A549 (cell line): Measurements from ENCODE around the gene RMRP. TPM values are rescaled to one million over a fixed set of nuclear protein-coding genes. Genes with fewer than 3 reads are reported as not detected.

Source experiments
- ATAC-seq, 2 experiments: fragments of 200-7000 bp in 1 of 2; fragments of >200 bp in 1 of 2; cut with Nextera tagmentation in 1 of 2; cut with Tn5 transposase in 1 of 2; 3 replicates each; pipeline versions ENCODE4 v1.8.0 to v1.9.1; 2018 to 2020; ENCODE audit warnings: mild to moderate bottlenecking in 1 of 2, moderate library complexity in 1 of 2
- CTCF ChIA-PET: fragments of 300-600 bp; sonication (Branson Sonifier 250); formaldehyde crosslinking; extraction: SDS; loops from one replicate; lab custom pipeline; 2021; ENCODE audit warnings: antibody characterized with exemption, inconsistent platforms; lab: Yijun Ruan, JAX
- POLR2A ChIA-PET: fragments of 350-600 bp; formaldehyde crosslinking; extraction: SDS; loops from one replicate; lab custom pipeline; 2021; ENCODE audit warnings: antibody characterized with exemption, inconsistent platforms; lab: Yijun Ruan, JAX
- DNase-seq, 2 experiments: peaks; one replicate each; pipeline versions ENCODE4 v3.0.0 to v3.0.0-alpha.2; 2011 to 2016; ENCODE audit warnings: low read depth in 1 of 2, low spot score in 1 of 2
- FAIRE-seq: peaks from 2 replicates; lab custom pipeline; 2011; peaks lifted over from hg19 to GRCh38; lab: Jason Lieb, UNC
- H3K27ac ChIP-seq, 2 experiments: fragments of >200 bp; sonication (Bioruptor Twin); formaldehyde crosslinking; 3 replicates each; pipeline ENCODE4 v1.5.1; 2016 to 2017
- H3K4me1 ChIP-seq: fragments of >200 bp; sonication (Bioruptor Twin); formaldehyde crosslinking; 3 replicates; pipeline ENCODE4 v1.6.1; 2016
- H3K4me2 ChIP-seq: fragments of >200 bp; sonication (Bioruptor Twin); formaldehyde crosslinking; 3 replicates; pipeline ENCODE4 v1.6.1; 2016
- H3K4me3 ChIP-seq: fragments of >200 bp; sonication (Bioruptor Twin); formaldehyde crosslinking; 3 replicates; pipeline ENCODE4 v1.5.1; 2016
- H3K9me3 ChIP-seq: fragments of >200 bp; sonication (Bioruptor Twin); formaldehyde crosslinking; 3 replicates; pipeline ENCODE4 v1.6.1; 2016
- EHMT2 ChIP-seq: fragments of 200-600 bp; sonication (generic); IDR thresholded peaks from 2 replicates; pipeline ENCODE4 v1.6.1; 2016; ENCODE audit warnings: antibody characterized with exemption, low read depth, mild to moderate bottlenecking, moderate library complexity
- ELK1 ChIP-seq: fragments of 150-350 bp; IDR thresholded peaks from 2 replicates; pipeline ENCODE4 v1.6.1; 2014; ENCODE audit warnings: low read depth, mild to moderate bottlenecking, low read length
- EP300 ChIP-seq, 2 experiments: fragments of >200 bp; sonication (Bioruptor Twin); formaldehyde crosslinking; IDR thresholded peaks; 2 replicates in 1 of 2; 3 replicates in 1 of 2; pipeline ENCODE4 v1.6.1; 2016 to 2017
- FOSB ChIP-seq: fragments of 250-450 bp; sonication (Bioruptor Pico); IDR thresholded peaks from 2 replicates; pipeline ENCODE4 v1.5.0; 2020; ENCODE audit warnings: mild to moderate bottlenecking, moderate library complexity
- GATA3 ChIP-seq: IDR thresholded peaks from 2 replicates; pipeline ENCODE4 v1.6.1; 2012; ENCODE audit warnings: borderline replicate concordance
- HOXB5 ChIP-seq: fragments of 250-450 bp; sonication (Bioruptor Pico); IDR thresholded peaks from 2 replicates; pipeline ENCODE4 v1.5.0; 2020; ENCODE audit warnings: mild to moderate bottlenecking, moderate library complexity
- JUNB ChIP-seq: fragments of >200 bp; sonication (Bioruptor Twin); formaldehyde crosslinking; IDR thresholded peaks from 2 replicates; pipeline ENCODE4 v1.6.1; 2016
- KDM1A ChIP-seq: fragments of 200-600 bp; sonication (generic); IDR thresholded peaks from 2 replicates; pipeline ENCODE4 v1.6.1; 2016; ENCODE audit warnings: low read depth, mild to moderate bottlenecking
- KDM5A ChIP-seq: fragments of 200-600 bp; sonication (generic); IDR thresholded peaks from 2 replicates; pipeline ENCODE4 v1.6.1; 2016; ENCODE audit warnings: antibody characterized with exemption, mild to moderate bottlenecking
- MAZ ChIP-seq: fragments of 150-350 bp; IDR thresholded peaks from 2 replicates; pipeline ENCODE4 v1.6.1; 2014; ENCODE audit warnings: antibody characterized with exemption, low read depth, low read length, borderline replicate concordance
- MYC ChIP-seq: IDR thresholded peaks from 2 replicates; pipeline ENCODE4 v1.6.1; 2012; ENCODE audit warnings: mild to moderate bottlenecking, inconsistent platforms, low read length, improper control_type of control experiment, borderline replicate concordance
- NPAS2 ChIP-seq: fragments of 250-450 bp; sonication (Bioruptor Pico); IDR thresholded peaks from 2 replicates; pipeline ENCODE4 v1.8.0; 2022; ENCODE audit warnings: mild to moderate bottlenecking, moderate library complexity, borderline replicate concordance
- PHF8 ChIP-seq: fragments of 200-600 bp; sonication (generic); IDR thresholded peaks from 2 replicates; pipeline ENCODE4 v1.6.1; 2016; ENCODE audit warnings: low read depth, mild to moderate bottlenecking, antibody characterized with exemption, moderate library complexity, borderline replicate concordance
- POLR2AphosphoS2 ChIP-seq: conservative IDR thresholded peaks from 2 replicates; pipeline ENCODE4 v1.6.1; 2012; ENCODE audit warnings: low read length, improper control_type of control experiment, inconsistent platforms
- REST ChIP-seq: fragments of 200-600 bp; sonication (generic); IDR thresholded peaks from 2 replicates; pipeline ENCODE4 v1.6.1; 2016; ENCODE audit warnings: antibody characterized with exemption, mild to moderate bottlenecking, moderate library complexity
- WGBS: methylation state at CpG from one replicate; pipeline ENCODE4 v1.1.6; 2017; ENCODE audit errors: missing lambda C conversion rate; 5-methylcytosine and 5-hydroxymethylcytosine counted together
- polyA plus RNA-seq, 4 experiments: library from polyadenylated mRNA; depleted of rRNA in 3 of 4; stranded (reverse); fragments of >200 nt; fragmentation: RNase III in 1 of 4; extraction: RNeasy Plus Mini Kit Qiagen cat#74134 plus additional on column Dnase treatment in 1 of 4; gene quantifications; 2 replicates in 3 of 4; 3 replicates in 1 of 4; pipeline ENCODE4 v1.2.3, GENCODE V29; 2011 to 2017
- TF ChIP-seq, protein P1 (sequence below): fragments of 250-450 bp; sonication (Bioruptor Pico); IDR thresholded peaks from 2 replicates; pipeline ENCODE4 v1.5.0; 2020; ENCODE audit warnings: low read depth, mild to moderate bottlenecking, moderate library complexity
- TF ChIP-seq, protein P2 (sequence below): fragments of 450-650 bp; IDR thresholded peaks from 2 replicates; pipeline ENCODE4 v1.6.1; 2014; ENCODE audit warnings: antibody characterized with exemption
- TF ChIP-seq, protein P3 (sequence below): IDR thresholded peaks from 2 replicates; pipeline ENCODE4 v1.6.1; 2012; ENCODE audit warnings: low read depth, borderline replicate concordance
- TF ChIP-seq, protein P4 (sequence below): fragments of >200 bp; sonication (Bioruptor Twin); formaldehyde crosslinking; IDR thresholded peaks from 3 replicates; pipeline ENCODE4 v1.6.1; 2016
- TF ChIP-seq, protein P5 (sequence below): fragments of >200 bp; sonication (Bioruptor Twin); formaldehyde crosslinking; IDR thresholded peaks from 2 replicates; pipeline ENCODE4 v1.6.1; 2016
- TF ChIP-seq, protein P6 (sequence below): IDR thresholded peaks from 2 replicates; pipeline ENCODE4 v1.6.1; 2012

RMRP gene
- polyA plus RNA-seq, 2 of the 4 experiments (the other 2 are of a cell fraction): 80.2 TPM; not detected in 1

DNA sequence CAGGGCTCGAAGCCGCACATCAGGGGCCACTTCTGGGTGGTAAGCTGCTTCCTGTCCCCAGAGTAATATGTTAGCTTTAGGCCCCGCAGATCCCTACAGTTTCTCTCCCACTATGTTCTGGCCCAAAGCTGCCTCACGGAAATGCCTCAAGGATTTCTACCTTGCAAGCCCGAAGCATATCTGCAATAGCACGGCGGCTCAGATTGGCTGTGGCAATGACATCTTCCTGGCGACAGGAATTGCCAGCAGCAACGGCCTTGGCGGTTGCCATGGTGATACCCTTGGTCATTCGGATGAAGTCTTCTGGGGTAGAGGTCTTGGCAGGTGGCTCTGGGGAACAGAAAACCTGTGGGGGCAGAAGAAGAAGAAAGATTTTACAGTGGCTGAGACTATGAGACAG lies 42.2 kb upstream of the RMRP start:
- no peak overlapping the region for H3K27ac ChIP-seq
- 94% methylated on average over 11 of the region's 11 CpGs for WGBS
- H3K4me3 ChIP-seq: no peak overlapping the region
- TF ChIP-seq GATA3 (no peak), EHMT2 (no peak), JUNB (no peak), FOSB (CRISPR knock-in tag) (no peak), POLR2AphosphoS2 (no peak), MAZ (no peak), REST (no peak), MYC (no peak), ELK1 (no peak)
- TF ChIP-seq, protein P1, sequence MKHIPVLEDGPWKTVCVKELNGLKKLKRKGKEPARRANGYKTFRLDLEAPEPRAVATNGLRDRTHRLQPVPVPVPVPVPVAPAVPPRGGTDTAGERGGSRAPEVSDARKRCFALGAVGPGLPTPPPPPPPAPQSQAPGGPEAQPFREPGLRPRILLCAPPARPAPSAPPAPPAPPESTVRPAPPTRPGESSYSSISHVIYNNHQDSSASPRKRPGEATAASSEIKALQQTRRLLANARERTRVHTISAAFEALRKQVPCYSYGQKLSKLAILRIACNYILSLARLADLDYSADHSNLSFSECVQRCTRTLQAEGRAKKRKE (CRISPR knock-in tag): no peak
- TF ChIP-seq, protein P2, sequence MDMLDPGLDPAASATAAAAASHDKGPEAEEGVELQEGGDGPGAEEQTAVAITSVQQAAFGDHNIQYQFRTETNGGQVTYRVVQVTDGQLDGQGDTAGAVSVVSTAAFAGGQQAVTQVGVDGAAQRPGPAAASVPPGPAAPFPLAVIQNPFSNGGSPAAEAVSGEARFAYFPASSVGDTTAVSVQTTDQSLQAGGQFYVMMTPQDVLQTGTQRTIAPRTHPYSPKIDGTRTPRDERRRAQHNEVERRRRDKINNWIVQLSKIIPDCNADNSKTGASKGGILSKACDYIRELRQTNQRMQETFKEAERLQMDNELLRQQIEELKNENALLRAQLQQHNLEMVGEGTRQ: no peak
- TF ChIP-seq, protein P3, sequence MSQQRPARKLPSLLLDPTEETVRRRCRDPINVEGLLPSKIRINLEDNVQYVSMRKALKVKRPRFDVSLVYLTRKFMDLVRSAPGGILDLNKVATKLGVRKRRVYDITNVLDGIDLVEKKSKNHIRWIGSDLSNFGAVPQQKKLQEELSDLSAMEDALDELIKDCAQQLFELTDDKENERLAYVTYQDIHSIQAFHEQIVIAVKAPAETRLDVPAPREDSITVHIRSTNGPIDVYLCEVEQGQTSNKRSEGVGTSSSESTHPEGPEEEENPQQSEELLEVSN: no peak
- no peak for ATAC-seq
- POLR2A ChIA-PET: no interaction called here
- H3K4me2 ChIP-seq: no peak overlapping the region
- no peak for FAIRE-seq
- DNase-seq: no peak
- no peaks in the 10 kb centered on the region for H3K9me3 ChIP-seq
- CTCF ChIA-PET: interaction anchor here (1.1 to 32.5 kb wide), 5 partner anchors 18 to 53 kb away, joined by 3 to 758 read pairs (median 7); partner anchors contain the start of genes CCDC107, CREB3, RMRP and TLN1
- H3K4me1 ChIP-seq: peaks cover 14% of the 10 kb centered on the region

GRCh38 chr9:35698231-35698630 lies 40.4 kb upstream of the RMRP start:
- TF ChIP-seq KDM1A (no peak), HOXB5 (CRISPR knock-in tag) (no peak), EP300 (IDR thresholded peaks at IDR 0.05) (no peak), FOSB (CRISPR knock-in tag) (no peak), PHF8 (no peak), NPAS2 (CRISPR knock-in tag) (no peak), JUNB (no peak), KDM5A (no peak)
- TF ChIP-seq, protein P2: no peak
- TF ChIP-seq, protein P4, sequence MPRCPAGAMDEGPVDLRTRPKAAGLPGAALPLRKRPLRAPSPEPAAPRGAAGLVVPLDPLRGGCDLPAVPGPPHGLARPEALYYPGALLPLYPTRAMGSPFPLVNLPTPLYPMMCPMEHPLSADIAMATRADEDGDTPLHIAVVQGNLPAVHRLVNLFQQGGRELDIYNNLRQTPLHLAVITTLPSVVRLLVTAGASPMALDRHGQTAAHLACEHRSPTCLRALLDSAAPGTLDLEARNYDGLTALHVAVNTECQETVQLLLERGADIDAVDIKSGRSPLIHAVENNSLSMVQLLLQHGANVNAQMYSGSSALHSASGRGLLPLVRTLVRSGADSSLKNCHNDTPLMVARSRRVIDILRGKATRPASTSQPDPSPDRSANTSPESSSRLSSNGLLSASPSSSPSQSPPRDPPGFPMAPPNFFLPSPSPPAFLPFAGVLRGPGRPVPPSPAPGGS: no peak
- TF ChIP-seq, protein P5, sequence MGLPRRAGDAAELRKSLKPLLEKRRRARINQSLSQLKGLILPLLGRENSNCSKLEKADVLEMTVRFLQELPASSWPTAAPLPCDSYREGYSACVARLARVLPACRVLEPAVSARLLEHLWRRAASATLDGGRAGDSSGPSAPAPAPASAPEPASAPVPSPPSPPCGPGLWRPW: no peak
- TF ChIP-seq, protein P6, sequence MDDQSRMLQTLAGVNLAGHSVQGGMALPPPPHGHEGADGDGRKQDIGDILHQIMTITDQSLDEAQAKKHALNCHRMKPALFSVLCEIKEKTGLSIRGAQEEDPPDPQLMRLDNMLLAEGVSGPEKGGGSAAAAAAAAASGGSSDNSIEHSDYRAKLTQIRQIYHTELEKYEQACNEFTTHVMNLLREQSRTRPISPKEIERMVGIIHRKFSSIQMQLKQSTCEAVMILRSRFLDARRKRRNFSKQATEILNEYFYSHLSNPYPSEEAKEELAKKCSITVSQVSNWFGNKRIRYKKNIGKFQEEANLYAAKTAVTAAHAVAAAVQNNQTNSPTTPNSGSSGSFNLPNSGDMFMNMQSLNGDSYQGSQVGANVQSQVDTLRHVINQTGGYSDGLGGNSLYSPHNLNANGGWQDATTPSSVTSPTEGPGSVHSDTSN: no peak
- ChIA-PET CTCF (interaction anchor here (0.9 to 32.5 kb wide), 6 partner anchors 8 to 87 kb away, joined by 3 to 758 read pairs (median 67); partner anchors contain the start of genes ARHGEF39, CA9, CCDC107 and CREB3), POLR2A (no interaction called here)
- H3K4me1 ChIP-seq: peaks cover 14% of the 10 kb centered on the region
- no peak overlapping the region for H3K27ac ChIP-seq
- H3K4me3 ChIP-seq: no peak overlapping the region
- WGBS: 88% methylated on average over 4 of the region's 5 CpGs
- ATAC-seq (no peak), FAIRE-seq (no peak), DNase-seq (no peak)
- no peaks in the 10 kb centered on the region for H3K9me3 ChIP-seq
- no peak overlapping the region for H3K4me2 ChIP-seq
